H9 (cell line): Measurements from ENCODE around the gene SPTBN1. TPM values are rescaled to one million over a fixed set of nuclear protein-coding genes. Genes with fewer than 3 reads are reported as not detected.

Experiments
- DNase-seq: peaks from one replicate; pipeline ENCODE4 v3.0.0-alpha.2; 2017
- H2AFZ ChIP-seq: one replicate; pipeline ENCODE4 v1.6.1; 2013; ENCODE audit warnings: mild to moderate bottlenecking, low read length, control low read depth, moderate library complexity
- H2AK5ac ChIP-seq: 2 replicates; pipeline ENCODE4 v1.6.1; 2013; ENCODE audit warnings: low read length, control low read depth, mixed read lengths; ENCODE audit not compliant: insufficient read length
- H2BK120ac ChIP-seq: one replicate; pipeline ENCODE4 v1.6.1; 2013; ENCODE audit warnings: low read depth, mild to moderate bottlenecking, low read length, control low read depth, inconsistent platforms; ENCODE audit not compliant: poor library complexity, severe bottlenecking
- H2BK12ac ChIP-seq: 2 replicates; pipeline ENCODE4 v1.6.1; 2013; ENCODE audit warnings: low read length, control low read depth, mixed read lengths, low read depth; ENCODE audit not compliant: insufficient read length
- H2BK15ac ChIP-seq: 2 replicates; pipeline ENCODE4 v1.6.1; 2013; ENCODE audit warnings: low read depth, low read length, control low read depth
- H2BK20ac ChIP-seq: one replicate; pipeline ENCODE4 v1.6.1; 2013; ENCODE audit warnings: low read depth, mild to moderate bottlenecking, low read length, control low read depth, inconsistent platforms; ENCODE audit not compliant: poor library complexity, severe bottlenecking
- H2BK5ac ChIP-seq: 2 replicates; pipeline ENCODE4 v1.6.1; 2013; ENCODE audit warnings: low read length, control low read depth, mixed read lengths; ENCODE audit not compliant: insufficient read length
- H3K14ac ChIP-seq: 2 replicates; pipeline ENCODE4 v1.6.1; 2013; ENCODE audit warnings: low read length, control low read depth; ENCODE audit not compliant: insufficient read depth
- H3K18ac ChIP-seq: 2 replicates; pipeline ENCODE4 v1.6.1; 2013; ENCODE audit warnings: low read depth, mild to moderate bottlenecking, mixed read lengths, low read length, control low read depth; ENCODE audit not compliant: insufficient read length
- H3K23ac ChIP-seq: 2 replicates; pipeline ENCODE4 v1.6.1; 2013; ENCODE audit warnings: low read length, control low read depth, mixed read lengths, low read depth; ENCODE audit not compliant: insufficient read length
- H3K23me2 ChIP-seq: 2 replicates; pipeline ENCODE4 v1.6.1; 2013; ENCODE audit warnings: low read depth, mild to moderate bottlenecking, mixed read lengths, low read length, control low read depth; ENCODE audit not compliant: insufficient read length, poor library complexity, severe bottlenecking
- H3K27ac ChIP-seq: 2 replicates; pipeline ENCODE4 v1.5.1; 2013; ENCODE audit warnings: low read length, control low read depth, mixed read lengths, low read depth; ENCODE audit not compliant: insufficient read length
- H3K27me3 ChIP-seq: 2 replicates; pipeline ENCODE4 v1.6.1; 2013; ENCODE audit warnings: low read length, control low read depth, inconsistent platforms; ENCODE audit not compliant: insufficient read depth
- H3K4ac ChIP-seq: 2 replicates; pipeline ENCODE4 v1.6.1; 2013; ENCODE audit warnings: low read depth, mild to moderate bottlenecking, control low read depth, inconsistent platforms, low read length, moderate library complexity
- H3K4me1 ChIP-seq: 2 replicates; pipeline ENCODE4 v1.6.1; 2013; ENCODE audit warnings: low read length, control low read depth, inconsistent platforms; ENCODE audit not compliant: insufficient read depth
- H3K4me2 ChIP-seq: 2 replicates; pipeline ENCODE4 v1.6.1; 2013; ENCODE audit warnings: low read length, control low read depth, mixed read lengths; ENCODE audit not compliant: insufficient read length, insufficient read depth
- H3K56ac ChIP-seq: 2 replicates; pipeline ENCODE4 v1.6.1; 2013; ENCODE audit warnings: low read depth, mild to moderate bottlenecking, mixed read lengths, low read length, control low read depth; ENCODE audit not compliant: insufficient read length
- H3K79me1 ChIP-seq: 2 replicates; pipeline ENCODE4 v1.6.1; 2013; ENCODE audit warnings: low read depth, mild to moderate bottlenecking, moderate library complexity, low read length, control low read depth, inconsistent platforms; ENCODE audit not compliant: insufficient read depth, poor library complexity, severe bottlenecking
- H3K79me2 ChIP-seq: 2 replicates; pipeline ENCODE4 v1.6.1; 2013; ENCODE audit warnings: low read length, control low read depth, inconsistent platforms; ENCODE audit not compliant: insufficient read depth
- H3K9ac ChIP-seq: 2 replicates; pipeline ENCODE4 v1.6.1; 2013; ENCODE audit warnings: low read length, control low read depth, mixed read lengths; ENCODE audit not compliant: insufficient read length; ENCODE audit errors: extremely low read depth
- H3K9me3 ChIP-seq: one replicate; pipeline ENCODE4 v1.6.1; 2013; ENCODE audit warnings: low read depth, low read length, inconsistent platforms; ENCODE audit not compliant: control insufficient read depth
- H3T11ph ChIP-seq: one replicate; pipeline ENCODE4 v1.6.1; 2013; ENCODE audit warnings: mild to moderate bottlenecking, low read length, control low read depth, inconsistent platforms
- H4K20me1 ChIP-seq: one replicate; pipeline ENCODE4 v1.6.1; 2013; ENCODE audit not compliant: control insufficient read depth, insufficient read length, insufficient read depth
- H4K5ac ChIP-seq: 2 replicates; pipeline ENCODE4 v1.6.1; 2013; ENCODE audit warnings: low read depth, mild to moderate bottlenecking, mixed read lengths, low read length, control low read depth; ENCODE audit not compliant: insufficient read length
- H4K8ac ChIP-seq: replicated peaks from 2 replicates; pipeline ENCODE4 v1.6.1; 2013; ENCODE audit warnings: low read length, control low read depth, mixed read lengths, low read depth; ENCODE audit not compliant: insufficient read length
- H4K91ac ChIP-seq: 2 replicates; pipeline ENCODE4 v1.6.1; 2013; ENCODE audit warnings: low read depth, mild to moderate bottlenecking, moderate library complexity, mixed read lengths, low read length, control low read depth; ENCODE audit not compliant: insufficient read length
- H3K27ac Mint-ChIP-seq, 3 experiments: 2 replicates in 2 of 3; 3 replicates in 1 of 3; pipeline ENCODE4 v1.8.0; 2020 to 2021; ENCODE audit warnings: mixed read lengths in 3 of 3, mild to moderate bottlenecking in 1 of 3, moderate library complexity in 1 of 3
- H3K27me3 Mint-ChIP-seq: 2 replicates; pipeline ENCODE4 v1.8.0; 2021; ENCODE audit warnings: low read depth, mild to moderate bottlenecking, moderate library complexity, mixed read lengths
- H3K36me3 Mint-ChIP-seq, 3 experiments: 2 replicates in 2 of 3; 3 replicates in 1 of 3; pipeline ENCODE4 v1.8.0; 2020 to 2021; ENCODE audit warnings: low read depth in 3 of 3, mixed read lengths in 3 of 3; ENCODE audit not compliant: insufficient read depth in 1 of 3
- H3K4me1 Mint-ChIP-seq, 2 experiments: 2 replicates each; pipeline ENCODE4 v1.8.0; 2020; ENCODE audit warnings: mixed read lengths in 2 of 2
- H3K4me3 Mint-ChIP-seq, 2 experiments: 2 replicates in 1 of 2; 3 replicates in 1 of 2; pipeline ENCODE4 v1.8.0; 2020 to 2021; ENCODE audit warnings: mild to moderate bottlenecking in 2 of 2, mixed read lengths in 2 of 2, moderate library complexity in 1 of 2
- H3K9me3 Mint-ChIP-seq, 2 experiments: 2 replicates in 1 of 2; 3 replicates in 1 of 2; pipeline ENCODE4 v1.8.0; 2020; ENCODE audit warnings: mild to moderate bottlenecking in 2 of 2, mixed read lengths in 2 of 2, moderate library complexity in 1 of 2
- WGBS: extraction: QIAGEN DNeasy Blood & Tissue Kit; methylation state at CpG from one replicate; pipeline ENCODE4 v1.1.7; 2013; ENCODE audit warnings: missing lambda C conversion rate, low lambda C conversion rate, mixed read lengths; ENCODE audit not compliant: insufficient read length; ENCODE audit errors: extremely low coverage; 5-methylcytosine and 5-hydroxymethylcytosine counted together
- total RNA-seq: library from RNA; stranded (reverse); gene quantifications from 2 replicates; pipeline ENCODE4 v1.2.1, GENCODE V29; 2021
- TF ChIP-seq, protein P1 (sequence below): fragments of 200-600 bp; sonication (generic); conservative IDR thresholded peaks from 3 replicates; pipeline ENCODE4 v1.8.0; 2021; ENCODE audit warnings: antibody characterized with exemption, mild to moderate bottlenecking

SPTBN1 gene
- total RNA-seq, 1 experiment from 2014 or later = 164 TPM

DNA sequence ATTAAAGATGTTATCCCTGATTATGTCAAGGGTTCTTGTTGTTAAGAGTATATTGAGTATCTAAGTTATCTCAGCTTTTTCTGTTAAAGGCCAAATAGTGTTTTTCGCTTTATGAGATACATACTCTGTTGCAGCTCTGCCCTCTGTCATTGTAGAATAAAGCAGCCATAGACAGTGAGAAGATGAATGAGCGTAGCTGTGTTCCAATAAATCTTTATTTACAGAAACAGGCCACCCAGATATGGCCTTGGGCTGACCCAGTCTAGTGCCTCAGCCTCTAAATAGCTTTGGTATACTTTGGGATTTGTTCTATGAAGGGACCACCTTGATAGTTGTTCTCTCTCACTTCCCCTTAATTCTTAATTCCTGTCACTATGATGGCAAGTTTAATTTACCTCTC is 194.5 kb downstream of the SPTBN1 start:
- Histone ChIP-seq H3K27ac (no peak overlapping the region), H3K23ac (no peak overlapping the region), H3K4me1 (no peaks in the 10 kb centered on the region), H3K18ac (no peak overlapping the region), H3K56ac (no peak overlapping the region), H3K79me2 (no peaks in the 10 kb centered on the region), H2BK5ac (no peak overlapping the region), H2AFZ (no peak overlapping the region), H3T11ph (no peak overlapping the region), H3K9me3 (no peaks in the 10 kb centered on the region), H4K5ac (no peak overlapping the region), H3K27me3 (no peaks in the 10 kb centered on the region), H3K79me1 (no peaks in the 10 kb centered on the region), H2BK20ac (no peak overlapping the region), H3K14ac (no peak overlapping the region), H4K91ac (no peak overlapping the region), H2BK120ac (no peak overlapping the region), H2BK12ac (no peak overlapping the region), H3K4ac (no peak overlapping the region), H3K23me2 (no peaks in the 10 kb centered on the region), H2AK5ac (no peak overlapping the region), H4K8ac (no peak overlapping the region), H4K20me1 (no peaks in the 10 kb centered on the region), H3K4me2 (no peak overlapping the region), H3K9ac (no peak overlapping the region), H2BK15ac (no peak overlapping the region)
- Mint-ChIP-seq H3K9me3 (no peaks in the 10 kb centered on the region), H3K36me3 (peaks cover 70 to 100% (median 94%) of the 10 kb centered on the region in 3 experiments), H3K4me3 (no peak overlapping the region), H3K4me1 (no peaks in the 10 kb centered on the region), H3K27ac (no peak overlapping the region), H3K27me3 (no peaks in the 10 kb centered on the region)
- no peak for DNase-seq
- TF ChIP-seq, protein P1, sequence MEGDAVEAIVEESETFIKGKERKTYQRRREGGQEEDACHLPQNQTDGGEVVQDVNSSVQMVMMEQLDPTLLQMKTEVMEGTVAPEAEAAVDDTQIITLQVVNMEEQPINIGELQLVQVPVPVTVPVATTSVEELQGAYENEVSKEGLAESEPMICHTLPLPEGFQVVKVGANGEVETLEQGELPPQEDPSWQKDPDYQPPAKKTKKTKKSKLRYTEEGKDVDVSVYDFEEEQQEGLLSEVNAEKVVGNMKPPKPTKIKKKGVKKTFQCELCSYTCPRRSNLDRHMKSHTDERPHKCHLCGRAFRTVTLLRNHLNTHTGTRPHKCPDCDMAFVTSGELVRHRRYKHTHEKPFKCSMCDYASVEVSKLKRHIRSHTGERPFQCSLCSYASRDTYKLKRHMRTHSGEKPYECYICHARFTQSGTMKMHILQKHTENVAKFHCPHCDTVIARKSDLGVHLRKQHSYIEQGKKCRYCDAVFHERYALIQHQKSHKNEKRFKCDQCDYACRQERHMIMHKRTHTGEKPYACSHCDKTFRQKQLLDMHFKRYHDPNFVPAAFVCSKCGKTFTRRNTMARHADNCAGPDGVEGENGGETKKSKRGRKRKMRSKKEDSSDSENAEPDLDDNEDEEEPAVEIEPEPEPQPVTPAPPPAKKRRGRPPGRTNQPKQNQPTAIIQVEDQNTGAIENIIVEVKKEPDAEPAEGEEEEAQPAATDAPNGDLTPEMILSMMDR = no peak
- no CpG with 5 or more reads among the region's 2 CpGs for WGBS
